KOPT-K1 (cell line): ENCODE data around the gene GSC.
"Not testable (repeated sequence)": the region's sequence is repeated elsewhere in the genome, so short reads cannot be mapped to it uniquely, and the experiment has no call there.

Source experiments
- H3K27ac ChIP-seq: fragments of 200-600 bp; sonication (generic); 2 replicates; pipeline ENCODE4 v1.5.1; 2016; ENCODE audit warnings: antibody characterized with exemption, mild to moderate bottlenecking, low read depth, low read length; ENCODE audit not compliant: poor library complexity, severe bottlenecking
- H3K36me3 ChIP-seq: fragments of 200-600 bp; sonication (generic); 2 replicates; pipeline ENCODE4 v1.5.1; 2017; ENCODE audit warnings: antibody characterized with exemption, mild to moderate bottlenecking, low read length, moderate library complexity; ENCODE audit not compliant: insufficient read depth
- H3K9me3 ChIP-seq: fragments of 200-600 bp; sonication (generic); 2 replicates; pipeline ENCODE4 v1.5.1; 2017; ENCODE audit warnings: antibody characterized with exemption, low read length, mild to moderate bottlenecking; ENCODE audit not compliant: insufficient read depth, poor library complexity, severe bottlenecking

The GSC gene

GRCh38 chr14:94728950-94729349 lies 41.0 kb downstream of the GSC start:
- Histone ChIP-seq H3K36me3 (no peaks in the 10 kb centered on the region), H3K27ac (no peak overlapping the region), H3K9me3 (no peaks in the 10 kb centered on the region)

DNA sequence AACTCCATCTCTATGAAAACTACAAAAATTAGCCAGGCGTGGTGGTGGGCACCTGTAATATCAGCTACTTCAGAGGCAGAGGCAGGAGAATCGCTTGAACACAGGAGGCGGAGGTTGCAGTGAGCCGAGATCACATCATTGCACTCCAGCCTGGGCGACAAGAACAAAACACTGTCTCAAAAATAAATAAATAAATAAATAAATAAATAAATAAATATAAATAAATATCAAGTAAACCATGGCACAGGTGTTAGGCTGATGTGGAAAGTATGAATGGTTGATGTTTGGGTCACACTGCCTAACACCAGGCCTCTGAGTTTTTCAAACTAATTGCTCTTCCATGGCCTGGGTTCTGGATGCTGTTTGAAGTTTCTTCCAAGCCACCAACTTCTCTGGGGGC lies 41.5 kb downstream of the GSC start:
- not testable (repeated sequence) for H3K9me3 ChIP-seq, H3K36me3 ChIP-seq, H3K27ac ChIP-seq

GRCh38 chr14:94726649-94727048 lies 43.3 kb downstream of the GSC start:
- not testable (repeated sequence) for H3K9me3 ChIP-seq, H3K27ac ChIP-seq, H3K36me3 ChIP-seq

DNA sequence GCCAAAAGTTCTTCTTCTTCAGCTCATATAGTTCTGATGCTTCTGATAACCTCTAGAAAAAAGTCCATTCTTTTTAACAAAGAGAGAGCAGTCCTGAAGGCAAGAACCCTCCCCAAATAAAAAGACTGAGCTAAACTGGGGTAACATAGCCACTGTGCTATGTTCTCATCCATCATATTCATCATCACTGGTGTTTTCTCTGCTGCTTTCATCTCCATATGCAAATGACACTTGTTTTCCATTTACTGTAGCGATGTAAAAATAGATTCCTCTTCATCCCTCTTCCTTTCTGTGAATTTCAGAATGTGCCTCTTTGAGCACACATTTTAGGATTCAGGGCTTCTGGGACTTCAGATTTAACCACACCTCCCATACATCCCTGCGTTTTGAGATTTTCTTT lies 44.9 kb downstream of the GSC start:
- no peak overlapping the region for H3K27ac ChIP-seq
- no peaks in the 10 kb centered on the region for H3K9me3 ChIP-seq
- H3K36me3 ChIP-seq, result no peaks in the 10 kb centered on the region

GRCh38 chr14:94722397-94722796 lies 47.5 kb downstream of the GSC start:
- Histone ChIP-seq H3K36me3 (no peaks in the 10 kb centered on the region), H3K27ac (no peak overlapping the region), H3K9me3 (no peaks in the 10 kb centered on the region)
